Suprapubic skin (tissue), 4 donors: Measurements from ENCODE around the gene PPM1F. TPM values are rescaled to one million over a fixed set of nuclear protein-coding genes. Genes with fewer than 3 reads are reported as not detected.

Source experiments
- DNase-seq, 2 donors: peaks; one replicate each; pipeline ENCODE4 v3.0.0-alpha.2; 2019; ENCODE audit warnings: low spot score in 2 of 2
- H3K27ac ChIP-seq: fragments of 200-600 bp; sonication (generic); one replicate; pipeline ENCODE4 v1.5.1; 2019
- H3K27me3 ChIP-seq: fragments of 200-600 bp; sonication (generic); one replicate; pipeline ENCODE4 v1.5.1; 2019
- H3K36me3 ChIP-seq: fragments of 200-600 bp; sonication (generic); one replicate; pipeline ENCODE4 v1.5.1; 2019
- H3K4me1 ChIP-seq: fragments of 200-600 bp; sonication (generic); one replicate; pipeline ENCODE4 v1.5.1; 2019
- H3K4me3 ChIP-seq: fragments of 200-600 bp; sonication (generic); one replicate; pipeline ENCODE4 v1.5.1; 2019; ENCODE audit warnings: mild to moderate bottlenecking
- H3K9me3 ChIP-seq: fragments of 200-600 bp; sonication (generic); one replicate; pipeline ENCODE4 v1.5.1; 2019
- CTCF ChIP-seq, 2 donors: fragments of 200-600 bp in 1 of 2; fragments of 450-650 bp in 1 of 2; sonication (generic) in 1 of 2; IDR thresholded peaks; one replicate each; pipeline ENCODE4 v1.5.1; 2016 to 2019; ENCODE audit warnings: antibody characterized with exemption in 2 of 2, mild to moderate bottlenecking in 1 of 2, moderate library complexity in 1 of 2
- EP300 ChIP-seq: sonication (generic); formaldehyde crosslinking; IDR thresholded peaks from one replicate; pipeline ENCODE4 v1.6.1; 2017; ENCODE audit warnings: antibody characterized with exemption
- POLR2A ChIP-seq, 2 donors: fragments of 450-650 bp; IDR thresholded peaks; one replicate each; pipeline ENCODE4 v1.6.1; 2017; ENCODE audit warnings: antibody characterized with exemption in 2 of 2, mild to moderate bottlenecking in 2 of 2, moderate library complexity in 2 of 2
- POLR2AphosphoS5 ChIP-seq, 3 donors: sonication (generic); formaldehyde crosslinking; IDR thresholded peaks; one replicate each; pipeline ENCODE4 v1.6.1; 2017; ENCODE audit warnings: antibody characterized with exemption in 3 of 3
- WGBS: methylation state at CpG from one replicate; pipeline ENCODE4 v1.1.5; 2018; 5-methylcytosine and 5-hydroxymethylcytosine counted together
- total RNA-seq, 4 donors: library from RNA; depleted of rRNA; stranded (reverse); fragments of >200 nt; gene quantifications; one replicate each; pipeline ENCODE4 v1.1.0, GENCODE V29; 2016

Gene PPM1F
- total RNA-seq, 4 donors from 2014 or later: 21.9 to 40.7 (median 29.9) TPM

- H3K9me3 ChIP-seq: no peaks in the 10 kb centered on the region
- 95% methylated on average over 3 of the region's 3 CpGs for WGBS
- no peak overlapping the region for H3K4me3 ChIP-seq
- no peaks in the 10 kb centered on the region for H3K4me1 ChIP-seq
- DNase-seq: no peak
- TF ChIP-seq CTCF (IDR thresholded peaks at IDR 0.05): no peak
- no peak for TF ChIP-seq POLR2AphosphoS5 (IDR thresholded peaks at IDR 0.05)
- TF ChIP-seq POLR2A (IDR thresholded peaks at IDR 0.05): no peak
- no peak for TF ChIP-seq EP300
- H3K27me3 ChIP-seq: no peaks in the 10 kb centered on the region
- no peak overlapping the region for H3K27ac ChIP-seq
- H3K36me3 ChIP-seq: no peaks in the 10 kb centered on the region
These were observed 42.3 kb upstream of the PPM1F start for GRCh38 chr22:21994881-21995444.

GRCh38 chr22:21992593-21993237 is 40.1 kb upstream of the PPM1F start:
- DNase-seq: no peak
- H3K36me3 ChIP-seq: no peaks in the 10 kb centered on the region
- no peak for TF ChIP-seq EP300
- no peaks in the 10 kb centered on the region for H3K4me1 ChIP-seq
- H3K27me3 ChIP-seq: no peaks in the 10 kb centered on the region
- no peaks in the 10 kb centered on the region for H3K9me3 ChIP-seq
- 78% methylated on average over 7 of the region's 7 CpGs for WGBS
- no peak overlapping the region for H3K27ac ChIP-seq
- no peak overlapping the region for H3K4me3 ChIP-seq

- no peaks in the 10 kb centered on the region for H3K4me1 ChIP-seq
- no peak overlapping the region for H3K4me3 ChIP-seq
- no peaks in the 10 kb centered on the region for H3K9me3 ChIP-seq
- TF ChIP-seq EP300: no peak
- no peak for TF ChIP-seq CTCF (IDR thresholded peaks at IDR 0.05)
- no peak for TF ChIP-seq POLR2AphosphoS5 (IDR thresholded peaks at IDR 0.05)
- no peak for TF ChIP-seq POLR2A (IDR thresholded peaks at IDR 0.05)
- no peak for DNase-seq
- H3K27me3 ChIP-seq: no peaks in the 10 kb centered on the region
- WGBS: 93% methylated on average over 4 of the region's 5 CpGs
- H3K36me3 ChIP-seq: no peaks in the 10 kb centered on the region
- no peak overlapping the region for H3K27ac ChIP-seq
These were observed 39.1 kb upstream of the PPM1F start for GRCh38 chr22:21991774-21992173.

DNA sequence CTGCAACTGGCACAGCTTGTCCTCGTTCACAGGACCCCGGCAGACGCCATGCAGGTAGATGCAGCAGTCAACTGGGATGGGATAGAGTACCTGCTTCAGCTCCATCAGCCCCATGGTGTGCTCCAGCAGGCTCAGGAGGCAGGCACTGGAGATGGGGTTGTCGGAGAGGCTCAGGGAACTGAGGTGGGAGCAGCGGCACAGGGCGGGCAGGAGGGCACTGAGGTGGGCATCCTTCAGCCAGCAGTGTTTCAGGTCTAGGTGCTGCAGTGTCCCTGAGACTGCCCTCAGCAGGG is 38.6 kb upstream of the PPM1F start:
- no peaks in the 10 kb centered on the region for H3K9me3 ChIP-seq
- no peak overlapping the region for H3K4me3 ChIP-seq
- H3K36me3 ChIP-seq: no peaks in the 10 kb centered on the region
- TF ChIP-seq POLR2AphosphoS5 (IDR thresholded peaks at IDR 0.05): no peak
- no peaks in the 10 kb centered on the region for H3K4me1 ChIP-seq
- H3K27me3 ChIP-seq: no peaks in the 10 kb centered on the region
- DNase-seq: no peak
- no peak overlapping the region for H3K27ac ChIP-seq
- WGBS: 100% methylated on average over 2 of the region's 6 CpGs

DNA sequence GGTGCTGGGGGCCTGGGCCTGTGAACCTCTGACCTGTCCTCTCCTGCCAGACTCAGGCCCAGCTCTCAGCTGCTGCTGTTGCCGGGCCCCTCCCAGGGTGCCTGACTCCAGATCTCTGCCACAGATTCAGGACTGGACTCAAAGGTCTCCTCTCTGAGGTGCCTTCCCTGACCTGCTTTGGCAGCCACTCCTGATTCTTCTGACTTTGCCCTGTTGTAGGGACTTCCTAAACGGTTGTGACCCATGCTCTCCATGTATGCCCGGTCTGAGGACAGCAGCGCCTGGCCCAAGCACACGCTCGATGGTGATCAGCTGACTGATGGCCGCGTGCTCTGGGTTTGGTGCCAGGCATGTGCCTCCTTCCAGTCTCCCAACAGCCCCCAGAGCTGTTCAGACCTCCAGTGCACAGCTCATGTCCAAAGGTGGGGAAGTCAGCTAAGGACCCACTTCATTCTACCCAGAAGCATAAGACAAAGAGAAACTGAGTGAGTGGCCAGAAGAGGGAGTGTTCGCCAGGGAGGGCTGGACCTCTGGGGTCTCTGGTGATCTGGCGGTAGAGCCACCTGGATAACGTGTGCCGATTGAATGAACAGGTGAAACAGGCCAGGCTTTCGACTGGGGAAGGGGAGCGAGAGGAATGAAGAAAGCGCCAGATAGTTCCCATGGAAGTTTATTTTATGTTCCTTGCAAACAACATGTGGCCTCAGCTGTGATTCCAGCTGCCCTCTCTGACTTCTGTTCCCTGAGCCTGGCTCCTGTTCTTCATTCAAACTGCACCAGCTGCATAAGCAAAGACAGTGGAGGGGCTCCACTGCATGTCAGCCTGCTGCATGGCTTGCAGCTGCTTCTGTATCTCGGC is 38.0 kb upstream of the PPM1F start:
- 80% methylated on average over 9 of the region's 16 CpGs for WGBS

More for the DNA sequence above, 38.0 kb upstream of the PPM1F start:
- Histone ChIP-seq H3K4me1 (no peaks in the 10 kb centered on the region), H3K36me3 (no peaks in the 10 kb centered on the region), H3K27ac (no peak overlapping the region), H3K9me3 (no peaks in the 10 kb centered on the region), H3K27me3 (no peaks in the 10 kb centered on the region), H3K4me3 (no peak overlapping the region)
- DNase-seq: no peak
- TF ChIP-seq CTCF (IDR thresholded peaks at IDR 0.05): no peak
